Chondrocyte (in vitro differentiated cells): ENCODE results near the gene PSMG4. TPM values are rescaled to one million over a fixed set of nuclear protein-coding genes. Genes with fewer than 3 reads are reported as not detected.

Experiments
- DNase-seq: peaks from one replicate; pipeline ENCODE4 v3.0.0; 2021; ENCODE audit warnings: mixed read lengths, low spot score
- H3K27ac Mint-ChIP-seq: one replicate; pipeline ENCODE4 v1.8.0; 2021; ENCODE audit warnings: mild to moderate bottlenecking, moderate library complexity, mixed read lengths; ENCODE audit not compliant: unreplicated experiment
- H3K27me3 Mint-ChIP-seq: 2 replicates; pipeline ENCODE4 v1.8.0; 2021; ENCODE audit warnings: low read depth, mixed read lengths
- H3K36me3 Mint-ChIP-seq: 2 replicates; pipeline ENCODE4 v1.8.0; 2021; ENCODE audit warnings: low read depth, mixed read lengths
- H3K4me1 Mint-ChIP-seq: 2 replicates; pipeline ENCODE4 v1.8.0; 2021; ENCODE audit warnings: low read depth, mild to moderate bottlenecking, mixed read lengths
- H3K4me3 Mint-ChIP-seq: one replicate; pipeline ENCODE4 v1.8.0; 2021; ENCODE audit warnings: mild to moderate bottlenecking, moderate library complexity, mixed read lengths; ENCODE audit not compliant: unreplicated experiment
- H3K9me3 Mint-ChIP-seq: 2 replicates; pipeline ENCODE4 v1.8.0; 2021; ENCODE audit warnings: low read depth, mixed read lengths
- CTCF ChIP-seq: fragments of 200-600 bp; sonication (generic); IDR thresholded peaks from 2 replicates; pipeline ENCODE4 v1.5.0; 2021; ENCODE audit warnings: antibody characterized with exemption, mild to moderate bottlenecking, moderate library complexity
- total RNA-seq: library from RNA; stranded (reverse); gene quantifications from 3 replicates; pipeline ENCODE4 v1.2.1, GENCODE V29; 2021

Gene PSMG4
- total RNA-seq, 1 donor from 2014 or later = 16.2 TPM

DNA sequence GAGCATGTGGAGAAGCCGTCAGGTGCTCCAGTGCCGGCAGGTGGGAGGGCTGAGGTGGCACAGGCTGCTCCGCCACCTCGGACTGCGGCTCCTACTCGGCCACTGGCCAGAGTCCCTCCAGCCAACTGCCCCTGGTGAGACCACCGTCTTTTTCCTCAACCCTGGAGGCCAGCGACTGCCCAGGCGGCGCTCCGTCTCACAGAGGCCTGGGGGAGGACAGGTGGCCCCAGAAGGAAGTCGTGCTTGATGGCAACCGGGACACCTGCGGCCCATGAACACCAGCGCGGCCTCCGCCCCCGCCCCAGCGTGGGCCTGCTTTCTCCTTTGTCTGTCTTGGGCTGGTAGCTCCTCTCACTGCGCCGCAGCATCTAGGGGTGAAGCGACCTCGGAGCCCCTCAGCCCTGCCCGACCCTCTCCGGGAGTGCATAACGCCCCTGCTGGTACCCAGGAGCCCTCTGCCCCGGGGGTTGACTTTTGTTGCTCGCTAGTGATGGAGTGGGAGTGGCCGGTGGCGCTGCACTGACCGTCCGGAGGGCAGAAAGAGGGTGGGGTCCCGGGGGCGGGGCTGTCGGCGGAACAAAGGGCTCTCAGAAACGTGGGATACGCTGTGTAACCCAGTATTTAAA is 30.6 kb upstream of the PSMG4 start:
- H3K27ac Mint-ChIP-seq = peak overlapping the region; percentile 87
- TF ChIP-seq CTCF = no peak
- no peaks in the 10 kb centered on the region for H3K27me3 Mint-ChIP-seq
- H3K9me3 Mint-ChIP-seq = no peaks in the 10 kb centered on the region
- H3K4me1 Mint-ChIP-seq = peaks cover 68% of the 10 kb centered on the region
- H3K36me3 Mint-ChIP-seq = peaks cover 10% of the 10 kb centered on the region
- H3K4me3 Mint-ChIP-seq = peak overlapping the region; percentile 95
- no peak for DNase-seq

DNA sequence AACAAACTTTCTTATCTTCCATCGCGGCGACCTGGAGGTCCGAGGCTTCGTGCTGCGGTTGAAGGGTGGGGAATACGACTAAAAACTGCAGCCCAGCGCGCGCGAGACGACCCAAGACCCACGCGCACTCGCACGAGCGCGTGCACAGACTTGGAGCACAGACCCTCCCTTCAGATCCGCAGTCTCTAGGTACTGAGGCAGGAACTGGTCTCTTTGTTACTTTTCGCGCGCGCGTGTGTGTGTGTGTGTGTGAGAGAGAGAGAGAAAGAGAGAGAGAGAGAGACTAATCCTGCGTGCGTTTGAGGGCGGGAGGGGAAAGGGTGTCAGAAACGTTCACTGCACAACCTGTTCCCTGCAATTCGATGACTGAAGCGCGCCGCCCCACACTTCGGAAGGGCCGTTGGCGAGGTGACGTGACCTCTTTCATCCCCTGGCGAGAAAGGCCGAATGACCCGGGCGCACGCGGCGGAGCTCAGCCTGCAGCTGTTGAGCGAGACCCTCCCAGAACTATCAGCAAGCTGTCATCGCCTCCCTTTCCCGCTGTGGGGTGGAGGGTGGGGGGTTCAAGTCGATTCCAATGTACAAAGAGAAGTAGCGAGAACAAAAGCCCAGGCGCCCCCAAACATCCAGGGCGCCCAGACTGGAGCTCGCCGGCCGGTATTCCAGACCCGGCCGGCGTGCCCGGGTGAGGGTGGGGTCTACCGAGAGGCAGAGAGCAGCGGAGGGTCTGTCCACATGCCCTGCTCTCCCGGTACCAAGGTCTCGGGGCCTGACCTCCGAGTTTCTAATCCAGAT is 29.8 kb upstream of the PSMG4 start:
- H3K27ac Mint-ChIP-seq = peak overlapping the region; percentile 68
- no peaks in the 10 kb centered on the region for H3K27me3 Mint-ChIP-seq

GRCh38 chr6:3229566-3230178 is 29.1 kb upstream of the PSMG4 start:
- Mint-ChIP-seq H3K36me3 (peaks cover 1% of the 10 kb centered on the region), H3K9me3 (no peaks in the 10 kb centered on the region), H3K27ac (no peak overlapping the region), H3K4me3 (peak overlapping the region; percentile 53), H3K4me1 (peaks cover 57% of the 10 kb centered on the region), H3K27me3 (no peaks in the 10 kb centered on the region)
- no peak for DNase-seq
- TF ChIP-seq CTCF = peak; percentile 27

More for the DNA sequence above, 29.8 kb upstream of the PSMG4 start:
- H3K9me3 Mint-ChIP-seq = no peaks in the 10 kb centered on the region
- peak overlapping the region; percentile 72 for H3K4me3 Mint-ChIP-seq
- H3K36me3 Mint-ChIP-seq = peaks cover 7% of the 10 kb centered on the region
- DNase-seq = no peak
- no peak for TF ChIP-seq CTCF
- peaks cover 63% of the 10 kb centered on the region for H3K4me1 Mint-ChIP-seq

GRCh38 chr6:3230256-3230882 is 28.4 kb upstream of the PSMG4 start:
- Mint-ChIP-seq H3K27ac (peak overlapping the region; percentile 86), H3K4me3 (peak overlapping the region; percentile 83), H3K36me3 (peaks cover 1% of the 10 kb centered on the region), H3K9me3 (no peaks in the 10 kb centered on the region), H3K27me3 (no peaks in the 10 kb centered on the region), H3K4me1 (peaks cover 56% of the 10 kb centered on the region)
- no peak for DNase-seq
- no peak for TF ChIP-seq CTCF

- Mint-ChIP-seq H3K9me3 (no peaks in the 10 kb centered on the region), H3K36me3 (no peaks in the 10 kb centered on the region), H3K27me3 (no peaks in the 10 kb centered on the region), H3K4me3 (peak overlapping the region; percentile 83), H3K4me1 (peaks cover 52% of the 10 kb centered on the region), H3K27ac (peak overlapping the region; percentile 86)
- no peak for DNase-seq
- no peak for TF ChIP-seq CTCF
Observed at GRCh38 chr6:3230900-3231246, 27.9 kb upstream of the PSMG4 start.
